BLaER1 (cell line): ENCODE measurements around the gene SMARCAD1.
"Not testable (repeated sequence)": the region's sequence is repeated elsewhere in the genome, so short reads cannot be mapped to it uniquely, and the experiment has no call there.

Experiments
- H3K27ac ChIP-seq: shearing (Covaris generic); formaldehyde crosslinking; 2 replicates; pipeline ENCODE4 v1.8.1; 2022
- H3K27me3 ChIP-seq: shearing (Covaris generic); formaldehyde crosslinking; 2 replicates; pipeline ENCODE4 v1.8.1; 2022
- H3K36me3 ChIP-seq: shearing (Covaris generic); formaldehyde crosslinking; 2 replicates; pipeline ENCODE4 v1.8.1; 2022
- H3K4me1 ChIP-seq: shearing (Covaris generic); formaldehyde crosslinking; 2 replicates; pipeline ENCODE4 v1.8.1; 2022
- H3K4me2 ChIP-seq: shearing (Covaris generic); formaldehyde crosslinking; 2 replicates; pipeline ENCODE4 v1.8.1; 2022
- H3K4me3 ChIP-seq: shearing (Covaris generic); formaldehyde crosslinking; 2 replicates; pipeline ENCODE4 v1.8.1; 2022
- H3K9ac ChIP-seq: shearing (Covaris generic); formaldehyde crosslinking; 2 replicates; pipeline ENCODE4 v1.8.1; 2022
- H3K9me3 ChIP-seq: shearing (Covaris generic); formaldehyde crosslinking; 2 replicates; pipeline ENCODE4 v1.8.1; 2022
- H4K20me1 ChIP-seq: shearing (Covaris generic); formaldehyde crosslinking; 2 replicates; pipeline ENCODE4 v1.8.1; 2022
- Cebpa-rat ChIP-seq: shearing (Covaris generic); IDR thresholded peaks from 2 replicates; pipeline ENCODE4 v1.8.1; 2022

Gene SMARCAD1

DNA sequence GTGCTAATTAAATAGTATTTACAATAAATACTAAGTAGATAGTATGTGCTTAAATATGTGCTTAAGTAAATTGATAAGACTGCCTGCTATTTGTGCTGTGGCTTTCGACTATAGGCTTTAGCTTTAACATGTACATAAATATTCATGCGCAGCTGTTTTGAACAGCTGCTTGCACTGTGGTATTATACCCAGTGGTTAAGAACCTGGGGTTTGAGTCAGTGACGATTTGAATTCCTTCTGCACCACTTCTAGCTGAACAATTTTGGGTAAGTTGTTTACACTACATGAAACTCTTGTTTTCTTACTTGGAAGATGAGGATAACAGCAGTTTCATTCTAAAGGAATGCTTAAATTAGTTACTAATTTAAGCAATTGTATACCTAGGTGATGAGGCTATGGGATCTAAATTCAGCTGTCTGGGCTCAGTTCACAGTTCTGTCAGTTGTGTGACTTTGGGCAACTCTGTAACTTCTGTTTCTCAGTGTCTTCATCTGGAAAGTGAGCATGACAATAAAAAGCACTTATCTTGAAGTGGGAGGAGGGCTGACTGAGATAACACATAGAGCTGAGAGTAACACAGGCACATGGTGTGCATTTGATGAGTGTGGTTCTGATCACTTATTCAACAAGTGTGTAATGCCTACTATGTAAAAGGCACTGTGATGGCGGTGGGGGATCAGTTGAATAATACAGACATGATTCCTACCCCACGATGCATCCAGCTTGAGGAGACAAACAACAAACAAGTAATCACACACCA lies 98.0 kb downstream of the SMARCAD1 start:
- Histone ChIP-seq H3K36me3 (no peaks in the 10 kb centered on the region), H3K4me1 (no peaks in the 10 kb centered on the region), H3K4me2 (no peak overlapping the region), H3K27me3 (no peaks in the 10 kb centered on the region), H3K4me3 (no peak overlapping the region), H3K27ac (no peak overlapping the region), H4K20me1 (no peaks in the 10 kb centered on the region), H3K9ac (no peak overlapping the region), H3K9me3 (no peaks in the 10 kb centered on the region)
- TF ChIP-seq Cebpa-rat: no peak

DNA sequence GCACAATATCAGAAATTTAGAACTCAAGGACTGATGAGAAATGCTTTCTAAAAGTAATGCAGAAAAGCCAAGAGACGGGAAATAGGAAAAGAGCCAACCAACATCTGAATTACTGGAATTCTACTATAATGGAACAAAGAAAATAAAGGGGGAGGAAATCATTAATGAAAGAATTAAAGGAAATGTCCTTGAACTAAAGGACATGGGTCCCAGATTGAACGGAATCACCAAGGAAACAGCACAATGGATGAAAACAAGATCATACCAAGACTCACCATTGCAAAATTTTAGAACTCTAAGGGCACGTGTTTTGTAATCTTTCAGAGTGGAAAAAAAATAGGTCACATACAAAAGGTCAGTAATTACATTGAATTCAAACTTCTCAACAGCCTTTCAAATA lies 99.0 kb downstream of the SMARCAD1 start:
- no peaks in the 10 kb centered on the region for H4K20me1 ChIP-seq
- TF ChIP-seq Cebpa-rat: no peak
- no peak overlapping the region for H3K4me2 ChIP-seq
- H3K27me3 ChIP-seq: no peaks in the 10 kb centered on the region
- H3K9me3 ChIP-seq: no peaks in the 10 kb centered on the region
- no peaks in the 10 kb centered on the region for H3K4me1 ChIP-seq
- H3K9ac ChIP-seq: no peak overlapping the region
- H3K27ac ChIP-seq: no peak overlapping the region
- H3K36me3 ChIP-seq: no peaks in the 10 kb centered on the region
- H3K4me3 ChIP-seq: no peak overlapping the region

DNA sequence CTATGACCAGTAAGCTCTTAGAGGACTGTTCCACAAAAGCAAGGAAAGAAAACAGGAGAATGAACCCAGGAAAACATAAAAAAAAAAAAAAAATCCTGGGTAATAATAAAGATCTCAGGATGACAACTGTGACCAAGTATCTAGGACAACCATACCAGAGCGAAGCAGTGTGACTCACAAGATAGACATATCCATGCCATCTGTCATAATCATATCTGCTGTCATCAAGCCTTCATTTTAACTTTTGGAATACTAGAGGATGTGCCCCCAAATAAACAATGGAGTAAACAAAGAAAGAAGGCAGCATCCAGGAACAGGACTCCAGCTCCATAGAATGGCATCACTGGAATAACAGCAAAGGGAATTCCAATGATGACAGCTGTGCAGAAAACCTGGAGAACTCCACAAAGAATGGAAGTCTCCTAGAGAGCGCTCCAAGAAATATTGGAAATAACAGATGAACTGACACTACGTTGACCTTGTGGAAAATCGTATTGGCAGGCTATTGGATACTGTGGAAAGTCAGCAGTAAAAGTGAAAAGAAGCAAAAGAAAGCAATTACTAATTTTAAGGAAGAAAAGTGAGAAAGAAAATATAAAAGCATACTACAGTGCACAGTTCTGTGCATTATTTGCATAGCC lies 99.7 kb downstream of the SMARCAD1 start:
- H3K4me3 ChIP-seq: no peak overlapping the region
- H3K4me2 ChIP-seq: no peak overlapping the region
- TF ChIP-seq Cebpa-rat: no peak
- H3K27ac ChIP-seq: no peak overlapping the region
- H3K4me1 ChIP-seq: no peaks in the 10 kb centered on the region
- H4K20me1 ChIP-seq: no peaks in the 10 kb centered on the region
- no peaks in the 10 kb centered on the region for H3K27me3 ChIP-seq
- H3K36me3 ChIP-seq: no peaks in the 10 kb centered on the region
- H3K9me3 ChIP-seq: no peaks in the 10 kb centered on the region
- H3K9ac ChIP-seq: no peak overlapping the region

DNA sequence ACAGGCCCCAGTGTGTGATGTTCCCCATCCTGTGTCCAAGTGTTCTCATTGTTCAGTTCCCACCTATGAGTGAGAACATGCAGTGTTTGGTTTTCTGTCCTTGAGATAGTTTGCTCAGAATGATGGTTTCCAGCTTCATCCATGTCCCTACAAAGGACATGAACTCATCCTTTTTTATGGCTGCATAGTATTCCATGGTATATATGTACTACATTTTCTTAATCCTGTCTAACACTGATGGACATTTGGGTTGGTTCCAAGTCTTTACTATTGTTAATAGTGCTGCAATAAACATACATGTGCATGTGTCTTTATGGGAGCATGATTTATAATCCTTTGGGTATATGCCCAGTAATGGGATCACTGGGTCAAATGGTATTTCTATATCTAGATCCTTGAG lies 112.3 kb downstream of the SMARCAD1 start:
- H3K9ac ChIP-seq, H4K20me1 ChIP-seq, H3K36me3 ChIP-seq, H3K4me3 ChIP-seq, H3K9me3 ChIP-seq, H3K27ac ChIP-seq, H3K27me3 ChIP-seq, H3K4me1 ChIP-seq, H3K4me2 ChIP-seq: not testable (repeated sequence)

DNA sequence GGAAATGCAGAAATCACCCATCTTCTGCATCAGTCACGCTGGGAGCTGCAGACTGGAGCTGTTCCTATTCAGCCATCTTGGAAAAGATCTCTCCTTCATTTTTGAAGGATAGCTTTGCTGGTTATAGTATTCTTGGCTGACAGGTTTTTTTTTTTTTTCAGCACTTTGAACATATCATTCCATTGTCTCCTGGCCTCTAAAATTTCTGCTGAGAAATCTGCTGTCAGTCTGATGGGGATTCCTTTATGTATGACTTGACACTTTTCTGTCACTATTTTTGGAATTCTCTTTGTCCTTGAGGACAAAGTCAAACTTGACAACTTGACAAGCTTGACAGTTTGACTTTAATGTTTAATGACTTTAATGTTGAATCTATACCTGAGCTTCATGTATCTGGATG lies 118.2 kb downstream of the SMARCAD1 start:
- peaks cover 20% of the 10 kb centered on the region for H3K9me3 ChIP-seq
- no peaks in the 10 kb centered on the region for H3K4me1 ChIP-seq
- H3K4me3 ChIP-seq: no peak overlapping the region
- no peaks in the 10 kb centered on the region for H3K36me3 ChIP-seq
- no peak for TF ChIP-seq Cebpa-rat
- H3K27ac ChIP-seq: no peak overlapping the region
- no peaks in the 10 kb centered on the region for H3K27me3 ChIP-seq
- no peaks in the 10 kb centered on the region for H4K20me1 ChIP-seq
- no peak overlapping the region for H3K9ac ChIP-seq
- H3K4me2 ChIP-seq: no peak overlapping the region

DNA sequence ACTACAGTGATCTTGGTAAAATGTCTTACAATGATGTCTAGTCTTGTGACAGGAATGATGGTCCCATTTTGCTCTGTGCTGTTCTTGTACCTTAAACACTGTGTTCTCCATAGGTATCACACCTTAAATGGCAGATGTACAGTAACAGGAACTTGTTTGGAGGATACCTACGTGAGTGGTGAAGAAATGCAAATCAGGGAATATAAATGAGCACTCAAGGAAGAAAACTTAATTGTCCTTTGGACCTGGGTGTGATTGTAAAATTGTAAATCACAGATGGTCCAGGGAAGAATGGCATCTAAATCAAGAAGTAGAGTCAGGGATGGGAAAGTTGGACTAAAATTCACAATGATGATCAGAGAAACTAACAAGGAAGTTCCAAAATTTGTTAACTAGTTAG lies 122.3 kb downstream of the SMARCAD1 start:
- H3K27me3 ChIP-seq: no peaks in the 10 kb centered on the region

DNA sequence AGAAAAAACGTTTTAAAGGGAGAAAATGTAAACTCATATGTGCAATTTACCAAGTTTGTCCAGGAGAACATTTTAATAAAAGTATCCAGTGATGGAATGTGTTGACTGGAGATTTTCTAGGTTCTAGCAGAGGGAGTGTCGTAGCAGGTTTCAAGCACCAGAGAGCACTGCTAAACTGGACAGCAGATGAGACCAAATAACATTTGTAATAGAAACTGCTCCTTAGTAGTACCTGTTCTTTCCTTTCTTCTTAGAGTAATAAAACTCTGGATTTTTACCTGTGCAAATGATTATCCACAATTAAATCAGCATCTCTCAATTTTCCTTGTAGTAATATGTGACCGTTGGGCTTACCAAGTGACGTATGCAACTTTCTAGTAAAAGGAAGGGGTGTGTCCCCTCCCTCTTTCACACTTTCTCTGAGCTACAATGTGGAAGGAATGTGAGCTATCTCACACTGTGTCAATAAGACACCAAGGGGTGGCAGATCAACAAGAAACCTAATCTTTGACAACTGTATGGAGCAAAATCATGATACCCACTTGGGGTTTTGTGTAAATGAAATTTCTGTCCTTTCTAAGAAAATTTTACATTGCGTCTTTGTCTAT lies 125.4 kb downstream of the SMARCAD1 start:
- no peak overlapping the region for H3K9ac ChIP-seq
- no peak overlapping the region for H3K27ac ChIP-seq
- no peak overlapping the region for H3K4me2 ChIP-seq
- no peak for TF ChIP-seq Cebpa-rat
- H3K36me3 ChIP-seq: no peaks in the 10 kb centered on the region
- no peak overlapping the region for H3K4me3 ChIP-seq
- H3K4me1 ChIP-seq: no peaks in the 10 kb centered on the region
- H3K27me3 ChIP-seq: no peaks in the 10 kb centered on the region
- H4K20me1 ChIP-seq: no peaks in the 10 kb centered on the region
- no peaks in the 10 kb centered on the region for H3K9me3 ChIP-seq

More for the DNA sequence above, 122.3 kb downstream of the SMARCAD1 start:
- Histone ChIP-seq H3K27ac (no peak overlapping the region), H3K4me3 (no peak overlapping the region), H3K9ac (no peak overlapping the region), H3K36me3 (no peaks in the 10 kb centered on the region), H4K20me1 (no peaks in the 10 kb centered on the region), H3K4me2 (no peak overlapping the region), H3K9me3 (peaks cover 20% of the 10 kb centered on the region), H3K4me1 (no peaks in the 10 kb centered on the region)
- TF ChIP-seq Cebpa-rat: no peak

DNA sequence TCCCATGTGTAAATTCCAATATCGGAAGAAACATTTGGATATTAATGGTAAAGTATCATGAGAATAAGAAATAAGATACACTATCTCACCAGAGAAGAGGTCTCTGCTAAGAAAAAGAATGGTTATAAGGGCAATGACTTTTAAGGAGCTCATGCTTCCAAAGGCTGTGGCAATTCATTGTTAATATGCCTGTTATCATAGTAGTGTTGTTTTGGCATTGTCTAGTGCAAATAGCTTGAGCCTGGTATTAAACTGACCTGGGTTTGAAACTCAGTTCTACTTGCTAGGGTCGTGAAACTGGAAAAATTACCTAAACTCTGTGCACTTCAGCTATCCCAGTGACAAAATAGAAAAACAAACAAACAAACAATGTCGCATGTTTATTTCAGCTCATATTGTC lies 126.2 kb downstream of the SMARCAD1 start:
- H3K9me3 ChIP-seq: no peaks in the 10 kb centered on the region
- H3K36me3 ChIP-seq: no peaks in the 10 kb centered on the region
- no peak overlapping the region for H3K9ac ChIP-seq
- no peaks in the 10 kb centered on the region for H3K4me1 ChIP-seq
- no peaks in the 10 kb centered on the region for H4K20me1 ChIP-seq
- H3K4me2 ChIP-seq: no peak overlapping the region
- H3K27me3 ChIP-seq: no peaks in the 10 kb centered on the region
- H3K27ac ChIP-seq: no peak overlapping the region
- H3K4me3 ChIP-seq: no peak overlapping the region
- no peak for TF ChIP-seq Cebpa-rat

DNA sequence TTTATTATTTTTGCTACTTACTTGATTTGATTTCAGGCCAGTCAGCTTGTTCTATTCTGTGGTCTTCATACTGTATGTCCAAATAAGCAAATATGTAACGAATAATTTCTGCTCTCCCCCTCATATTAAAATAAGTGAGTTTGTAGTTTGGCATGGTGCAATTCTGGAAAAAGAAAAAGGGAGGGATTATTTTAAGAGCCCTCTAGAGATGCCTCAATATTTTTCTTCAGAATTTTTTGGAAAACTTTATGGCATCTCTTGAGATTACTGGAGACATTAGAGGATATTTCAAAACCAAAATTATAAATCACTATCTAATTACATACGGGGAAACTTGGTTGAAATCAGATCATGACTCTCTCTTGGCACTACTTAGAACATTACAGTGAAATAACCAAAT lies 126.8 kb downstream of the SMARCAD1 start:
- H3K27ac ChIP-seq: no peak overlapping the region
- H4K20me1 ChIP-seq: no peaks in the 10 kb centered on the region
- H3K9ac ChIP-seq: no peak overlapping the region
- H3K9me3 ChIP-seq: no peaks in the 10 kb centered on the region
- no peaks in the 10 kb centered on the region for H3K4me1 ChIP-seq
- H3K27me3 ChIP-seq: no peaks in the 10 kb centered on the region
- TF ChIP-seq Cebpa-rat: no peak
- no peak overlapping the region for H3K4me2 ChIP-seq
- no peak overlapping the region for H3K4me3 ChIP-seq
- H3K36me3 ChIP-seq: no peaks in the 10 kb centered on the region

DNA sequence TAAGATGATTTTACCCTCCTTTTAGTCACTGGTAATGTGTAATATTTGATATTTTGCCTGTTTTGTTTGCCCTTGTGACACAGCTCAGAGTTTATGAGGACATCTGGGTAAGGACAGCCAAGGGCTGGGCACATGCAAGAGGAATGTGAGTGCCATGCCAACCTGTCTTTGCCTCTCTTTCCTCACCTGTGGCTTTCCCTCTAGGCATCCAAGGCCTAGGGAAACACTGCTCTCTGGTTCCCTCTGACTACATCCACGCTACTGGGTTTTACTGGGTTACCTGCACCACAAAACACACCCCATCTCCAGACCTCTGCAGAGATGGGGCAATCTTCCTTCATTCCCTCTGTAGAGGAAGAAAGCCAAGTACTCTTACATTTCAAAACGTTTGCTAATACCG lies 127.3 kb downstream of the SMARCAD1 start:
- no peaks in the 10 kb centered on the region for H4K20me1 ChIP-seq
- no peak for TF ChIP-seq Cebpa-rat
- H3K4me2 ChIP-seq: no peak overlapping the region
- no peaks in the 10 kb centered on the region for H3K4me1 ChIP-seq
- no peaks in the 10 kb centered on the region for H3K9me3 ChIP-seq
- H3K27ac ChIP-seq: no peak overlapping the region
- no peak overlapping the region for H3K9ac ChIP-seq
- no peaks in the 10 kb centered on the region for H3K36me3 ChIP-seq
- H3K4me3 ChIP-seq: no peak overlapping the region
- no peaks in the 10 kb centered on the region for H3K27me3 ChIP-seq
